Stomach (tissue), 4 donors: ENCODE measurements around the gene CENPT.

ENCODE experiments used
- CTCF ChIP-seq, 7 experiments: fragments of 450-650 bp in 4 of 7; fragments of 200-600 bp in 3 of 7; sonication (generic) in 3 of 7; IDR thresholded peaks; one replicate each; pipeline ENCODE4 v1.5.1; 2016 to 2019; ENCODE audit warnings: antibody characterized with exemption in 7 of 7, control low read depth in 2 of 7, mild to moderate bottlenecking in 1 of 7
- POLR2A ChIP-seq, 4 donors: fragments of 450-650 bp; IDR thresholded peaks; one replicate each; pipeline ENCODE4 v1.6.1; 2016; ENCODE audit warnings: antibody characterized with exemption in 4 of 4, control low read depth in 2 of 4, mild to moderate bottlenecking in 1 of 4, moderate library complexity in 1 of 4

- TF ChIP-seq POLR2A (IDR thresholded peaks at IDR 0.05) (no peak), CTCF (IDR thresholded peaks at IDR 0.05) (no peak)
Observed at GRCh38 chr16:67873435-67874370, 26.2 kb upstream of the CENPT start.
